COLO668 (cell line): ENCODE results near the gene CALML5.
A peak's percentile ranks its signal among the peaks of the same experiment; 100 is the strongest.

Experiments used
- DNase-seq: peaks from one replicate; lab custom pipeline; 2025; ENCODE audit not compliant: unreplicated experiment; lab: John Stamatoyannopoulos, UW

The CALML5 gene

DNA sequence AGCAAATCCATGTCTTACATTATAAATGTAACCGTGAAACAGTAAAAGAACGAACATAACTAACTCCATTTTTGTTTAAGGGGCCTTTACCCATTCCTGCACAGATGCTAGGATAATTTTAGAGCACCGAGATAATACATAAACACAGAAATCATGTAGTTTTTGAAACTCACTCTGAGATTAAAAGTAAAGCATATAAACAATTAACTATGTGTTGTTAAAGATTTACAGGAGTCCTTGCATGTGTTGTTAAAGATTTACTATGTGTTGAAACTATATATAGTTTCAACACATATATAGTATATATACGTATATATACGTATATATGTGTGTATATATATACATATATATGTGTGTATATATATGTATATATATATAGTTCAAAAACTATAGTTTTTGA is 18.2 kb upstream of the CALML5 start:
- no peak for DNase-seq

- DNase-seq: no peak
These were observed 16.8 kb upstream of the CALML5 start for GRCh38 chr10:5515948-5516761.

GRCh38 chr10:5514226-5514850 is 15.0 kb upstream of the CALML5 start:
- no peak for DNase-seq

GRCh38 chr10:5512881-5513612 is 13.7 kb upstream of the CALML5 start:
- DNase-seq: no peak

GRCh38 chr10:5512331-5512730 is 13.0 kb upstream of the CALML5 start:
- DNase-seq: no peak

- DNase-seq: no peak
These were observed 12.5 kb upstream of the CALML5 start for GRCh38 chr10:5511885-5512280.

- DNase-seq: no peak
These were observed 12.0 kb upstream of the CALML5 start for GRCh38 chr10:5511231-5511884.

DNA sequence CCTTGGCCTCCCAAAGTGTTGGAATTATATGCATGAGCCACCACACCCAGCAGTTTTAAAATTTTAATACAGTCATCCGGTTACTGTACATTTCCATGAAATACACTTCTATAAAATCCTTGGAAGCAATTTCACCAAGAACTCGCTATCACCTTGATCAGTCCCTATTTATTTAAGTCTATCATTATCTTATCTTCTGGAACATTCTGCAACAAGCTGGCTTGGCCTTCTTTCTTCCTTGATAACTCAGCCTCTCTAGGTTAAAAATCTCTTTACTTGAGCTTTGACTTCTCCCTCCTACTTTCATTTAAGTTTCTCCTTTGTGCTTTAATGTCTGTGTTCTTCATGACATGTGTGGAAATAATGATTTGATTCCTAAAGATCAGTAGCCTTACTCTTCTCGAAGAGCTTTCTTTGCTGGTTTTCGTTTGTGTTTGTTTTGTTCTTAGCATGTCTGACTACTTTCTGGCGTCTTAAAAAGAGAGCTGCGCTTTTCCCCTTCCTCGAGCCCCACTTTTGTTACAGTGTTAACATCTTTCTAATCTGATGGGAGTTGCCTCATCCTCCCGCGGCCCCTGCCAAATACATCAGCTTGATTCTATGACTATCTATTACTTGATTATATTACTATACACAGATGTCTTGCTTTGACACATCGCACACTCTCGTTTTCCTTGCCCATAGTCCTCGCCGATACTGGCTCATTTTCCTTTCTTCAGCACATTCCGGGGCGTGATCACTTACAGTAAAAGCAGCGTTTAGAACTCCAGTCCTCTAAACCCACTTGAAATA is 11.1 kb upstream of the CALML5 start:
- DNase-seq: no peak

GRCh38 chr10:5509691-5510090 is 10.3 kb upstream of the CALML5 start:
- no peak for DNase-seq

GRCh38 chr10:5509236-5509635 is 9.9 kb upstream of the CALML5 start:
- DNase-seq: peak; percentile 68

DNA sequence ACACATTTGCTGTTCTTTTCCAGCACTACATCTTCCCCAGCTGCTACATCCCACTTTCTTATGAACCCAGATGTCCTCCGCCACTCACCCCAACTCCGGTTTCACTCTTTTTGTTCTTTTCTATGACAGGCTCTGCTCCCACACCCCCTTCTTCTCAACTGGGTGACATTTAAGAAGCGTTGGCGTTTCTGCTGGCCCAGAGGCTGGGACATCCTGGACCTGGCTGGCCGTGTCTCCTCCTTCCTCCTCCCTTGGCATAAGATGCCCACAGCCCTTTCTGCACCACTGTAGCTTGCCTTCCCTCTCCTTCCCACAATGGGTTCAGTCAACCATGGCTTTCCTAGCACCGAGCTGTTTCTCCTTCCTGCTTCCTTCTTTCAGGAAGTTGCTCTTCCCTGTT is 9.4 kb upstream of the CALML5 start:
- DNase-seq: peak; percentile 21

DNA sequence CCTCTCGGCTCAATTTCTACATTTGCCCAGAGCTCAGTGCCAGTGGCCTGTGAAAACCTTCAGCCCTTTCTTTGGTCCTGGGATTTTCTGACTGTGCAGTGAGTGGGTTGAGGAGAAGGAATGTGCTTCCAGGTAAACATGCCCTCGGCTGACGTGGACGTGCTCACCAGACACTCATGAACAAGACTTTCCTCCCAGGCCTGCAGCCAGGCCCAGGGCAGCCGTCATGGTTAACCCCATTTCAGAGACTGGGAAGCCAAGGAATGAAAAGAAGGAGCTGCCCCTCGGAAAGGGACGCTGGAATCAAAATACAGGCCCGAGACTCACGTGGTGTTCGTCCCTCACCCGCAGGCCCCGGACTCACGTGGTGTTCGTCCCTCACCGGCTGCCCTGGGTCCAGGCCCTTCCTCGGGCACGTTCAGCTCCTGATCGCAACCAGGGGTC is 8.8 kb upstream of the CALML5 start:
- no peak for DNase-seq

- DNase-seq: no peak
These were observed 8.3 kb upstream of the CALML5 start for GRCh38 chr10:5507649-5508131.

DNA sequence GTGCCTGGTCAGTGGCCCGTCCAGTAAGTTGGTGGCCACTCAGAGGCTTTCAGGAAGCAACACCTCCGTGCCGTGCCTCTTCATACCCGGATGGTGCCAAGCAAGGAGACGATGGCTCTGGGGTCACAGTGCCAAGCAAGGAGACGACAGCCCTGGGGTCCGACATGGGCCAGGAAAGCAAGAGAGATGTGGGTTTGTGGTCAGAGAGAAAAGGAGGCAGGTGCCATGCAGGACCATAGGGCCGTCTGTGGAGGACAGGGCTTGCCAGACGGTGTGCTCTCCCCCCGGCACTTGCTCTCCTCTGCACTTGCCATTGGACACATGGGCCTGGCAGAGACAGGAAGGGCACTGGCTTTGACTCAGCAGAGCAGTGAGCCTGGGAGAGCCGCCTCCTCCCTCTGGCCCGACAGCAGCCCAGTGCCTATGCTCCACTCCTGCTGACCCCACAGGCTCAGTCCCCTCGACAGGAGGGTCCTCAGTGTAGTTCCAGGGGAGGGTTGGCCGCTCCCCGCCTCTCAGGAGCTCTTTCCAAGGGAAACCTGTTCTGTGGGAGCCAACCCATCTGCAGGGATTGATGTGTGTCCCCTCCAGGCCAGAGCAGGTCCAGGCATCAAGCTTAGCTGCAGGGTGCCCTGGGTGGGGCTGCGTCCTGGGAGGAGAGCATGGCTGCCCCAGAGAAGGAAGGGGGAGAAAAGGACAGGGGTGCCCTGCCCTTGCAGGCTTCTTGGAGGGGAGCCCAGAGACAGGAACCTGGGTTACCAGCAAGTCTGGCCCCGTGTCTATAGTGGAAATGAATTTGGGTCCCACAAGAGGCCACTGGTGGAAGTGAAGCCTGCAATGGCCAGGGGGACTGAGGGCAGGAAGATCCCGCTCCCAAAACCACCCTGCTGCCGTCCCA is 7.6 kb upstream of the CALML5 start:
- DNase-seq: no peak

DNA sequence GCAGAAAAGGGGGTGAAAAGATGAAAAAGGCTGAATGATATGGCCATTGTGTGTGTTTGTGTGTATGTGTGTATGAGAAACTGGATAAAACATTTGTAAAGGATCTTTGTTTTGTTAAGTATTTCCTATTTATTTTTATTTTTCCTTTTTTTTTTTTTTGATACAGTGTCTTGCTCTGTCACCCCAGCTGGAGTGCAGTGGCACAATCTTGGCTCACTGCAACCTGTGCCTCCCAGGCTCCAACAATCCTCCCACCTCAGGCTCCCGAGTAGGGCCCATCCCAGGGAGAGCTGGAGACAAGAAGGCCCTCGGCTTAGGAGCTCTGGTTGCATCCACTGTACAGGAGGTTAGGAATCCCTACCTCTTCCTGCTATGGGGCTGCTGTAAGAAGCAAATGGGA is 6.9 kb upstream of the CALML5 start:
- no peak for DNase-seq

GRCh38 chr10:5504146-5505072 is 5.0 kb upstream of the CALML5 start:
- DNase-seq: peak; percentile 14

DNA sequence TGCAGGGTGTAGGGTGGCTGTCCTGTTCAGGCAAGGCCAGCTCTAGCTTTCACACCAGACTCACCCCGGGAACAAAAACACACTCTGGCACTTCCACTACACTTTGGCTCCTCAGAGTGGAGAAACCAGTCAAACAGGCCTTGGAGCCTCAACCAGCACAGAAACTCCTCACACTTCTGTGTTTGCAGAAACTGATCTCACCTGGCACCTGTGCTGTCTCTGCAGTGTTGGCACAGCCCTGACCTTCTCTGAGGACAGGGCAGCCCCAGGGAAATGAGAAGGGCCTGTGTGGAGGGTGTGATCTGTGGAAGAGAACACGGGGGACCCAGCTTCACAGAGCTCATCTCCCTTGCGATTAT is 4.1 kb upstream of the CALML5 start:
- DNase-seq: peak; percentile 52
